Psoas muscle (tissue), 8 donors: ENCODE data around the gene TOX4. TPM values are rescaled to one million over a fixed set of nuclear protein-coding genes. Genes with fewer than 3 reads are reported as not detected.

Experiments
- ATAC-seq, 4 donors: fragments of 200-7000 bp; cut with Tn5 transposase; one replicate each; pipeline ENCODE4 v1.9.1; 2020; ENCODE audit warnings: moderate library complexity in 3 of 4, mild to moderate bottlenecking in 2 of 4
- DNase-seq, 2 donors: peaks; one replicate each; pipeline ENCODE4 v3.0.0-alpha.2; 2020
- H3K27ac ChIP-seq: fragments of 200-600 bp; one replicate; pipeline ENCODE4 v1.8.0; 2022
- H3K27me3 ChIP-seq, 3 donors: fragments of 200-600 bp in 1 of 3; one replicate each; pipeline versions ENCODE4 v1.6.1 to v1.8.0; 2013 to 2022; ENCODE audit warnings: low read length in 2 of 3, mild to moderate bottlenecking in 2 of 3, moderate library complexity in 1 of 3; ENCODE audit not compliant: insufficient read depth in 3 of 3
- H3K36me3 ChIP-seq, 2 donors: fragments of 200-600 bp in 1 of 2; one replicate each; pipeline versions ENCODE4 v1.6.1 to v1.8.0; 2013 to 2022; ENCODE audit warnings: low read depth in 1 of 2, mild to moderate bottlenecking in 1 of 2, moderate library complexity in 1 of 2; ENCODE audit not compliant: insufficient read depth in 1 of 2
- H3K4me1 ChIP-seq: fragments of 200-600 bp; one replicate; pipeline ENCODE4 v1.8.0; 2022
- H3K4me3 ChIP-seq: fragments of 200-600 bp; one replicate; pipeline ENCODE4 v1.8.0; 2022; ENCODE audit warnings: mild to moderate bottlenecking
- H3K9me3 ChIP-seq: fragments of 200-600 bp; one replicate; pipeline ENCODE4 v1.8.0; 2022
- WGBS, 3 donors: extraction: QIAGEN DNeasy Blood & Tissue Kit; methylation state at CpG; one replicate each; pipeline versions ENCODE4 v1.1.6 to v1.1.7; 2013; 5-methylcytosine and 5-hydroxymethylcytosine counted together
- intact Hi-C, 2 donors: fragments of 100-400 bp; cut with DNase I; formaldehyde crosslinking; loops; one replicate each; pipeline versions ENCODE4 v1.11.0 to v1.14.2; 2022
- polyA plus RNA-seq, 3 donors: library from polyadenylated mRNA; stranded (reverse); fragments of 200-250 nt; gene quantifications; one replicate each; pipeline ENCODE4 v1.2.3, GENCODE V29; 2013
- total RNA-seq, 4 donors: library from RNA; stranded (reverse); fragmentation: NEBNext Ultra II Directional in 2 of 4; extraction: Animal tissue kit (Norgen Biotek cat#: 25700) in 2 of 4; gene quantifications; one replicate each; pipeline versions ENCODE4 v1.2.1 to v1.2.4, GENCODE V29; 2021 to 2023
- TF ChIP-seq, protein P1 (sequence below): fragments of 200-600 bp; IDR thresholded peaks from one replicate; pipeline ENCODE4 v1.8.0; 2022; ENCODE audit warnings: antibody characterized with exemption
- donor health status: healthy with polysubstance abuse.
- donor health status: DM: no; HTN: no; CAD: no; lungs with moderate emphysema.
- donor health status: Bipolar disorder and iron deficiency.
- donor health status: healthy.
- donor health status: DM: yes; HTN: yes; CAD: no.
- donor health status: DM: no; HTN: no; CAD: no.
- donor health status: DM: no; HTN: no; CAD: no.
- donor health status: DM: yes; HTN: yes; CAD: no.

The TOX4 gene
- total and polyA plus RNA-seq, 7 donors = 37.0 to 146 (median 98.8) TPM

GRCh38 chr14:21534576-21534975 is 57.6 kb downstream of the TOX4 start:
- Histone ChIP-seq H3K36me3 (no peaks in the 10 kb centered on the region), H3K27me3 (peaks cover 4 to 52% (median 4%) of the 10 kb centered on the region in 3 donors), H3K4me3 (no peak overlapping the region), H3K27ac (no peak overlapping the region), H3K4me1 (no peaks in the 10 kb centered on the region), H3K9me3 (no peaks in the 10 kb centered on the region)
- intact Hi-C loops = no loop called here
- no peak for DNase-seq
- 57 to 67% (median 59%) methylated on average over 4 of the region's 4 CpGs for WGBS, 3 donors
- no peak for ATAC-seq
- TF ChIP-seq, protein P1, sequence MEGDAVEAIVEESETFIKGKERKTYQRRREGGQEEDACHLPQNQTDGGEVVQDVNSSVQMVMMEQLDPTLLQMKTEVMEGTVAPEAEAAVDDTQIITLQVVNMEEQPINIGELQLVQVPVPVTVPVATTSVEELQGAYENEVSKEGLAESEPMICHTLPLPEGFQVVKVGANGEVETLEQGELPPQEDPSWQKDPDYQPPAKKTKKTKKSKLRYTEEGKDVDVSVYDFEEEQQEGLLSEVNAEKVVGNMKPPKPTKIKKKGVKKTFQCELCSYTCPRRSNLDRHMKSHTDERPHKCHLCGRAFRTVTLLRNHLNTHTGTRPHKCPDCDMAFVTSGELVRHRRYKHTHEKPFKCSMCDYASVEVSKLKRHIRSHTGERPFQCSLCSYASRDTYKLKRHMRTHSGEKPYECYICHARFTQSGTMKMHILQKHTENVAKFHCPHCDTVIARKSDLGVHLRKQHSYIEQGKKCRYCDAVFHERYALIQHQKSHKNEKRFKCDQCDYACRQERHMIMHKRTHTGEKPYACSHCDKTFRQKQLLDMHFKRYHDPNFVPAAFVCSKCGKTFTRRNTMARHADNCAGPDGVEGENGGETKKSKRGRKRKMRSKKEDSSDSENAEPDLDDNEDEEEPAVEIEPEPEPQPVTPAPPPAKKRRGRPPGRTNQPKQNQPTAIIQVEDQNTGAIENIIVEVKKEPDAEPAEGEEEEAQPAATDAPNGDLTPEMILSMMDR = no peak

- 15 to 20% (median 19%) methylated on average over 6 of the region's 6 CpGs for WGBS, 3 donors
- no peak for DNase-seq
- TF ChIP-seq, protein P1 = no peak
- H3K9me3 ChIP-seq = no peaks in the 10 kb centered on the region
- no peaks in the 10 kb centered on the region for H3K4me1 ChIP-seq
- H3K36me3 ChIP-seq = no peaks in the 10 kb centered on the region
- H3K4me3 ChIP-seq = no peak overlapping the region
- intact Hi-C loops = no loop called here
- H3K27ac ChIP-seq = no peak overlapping the region
- no peak for ATAC-seq
- peaks cover 4 to 55% (median 4%) of the 10 kb centered on the region in 3 donors for H3K27me3 ChIP-seq
Observed at GRCh38 chr14:21535545-21536417, 58.8 kb downstream of the TOX4 start.

DNA sequence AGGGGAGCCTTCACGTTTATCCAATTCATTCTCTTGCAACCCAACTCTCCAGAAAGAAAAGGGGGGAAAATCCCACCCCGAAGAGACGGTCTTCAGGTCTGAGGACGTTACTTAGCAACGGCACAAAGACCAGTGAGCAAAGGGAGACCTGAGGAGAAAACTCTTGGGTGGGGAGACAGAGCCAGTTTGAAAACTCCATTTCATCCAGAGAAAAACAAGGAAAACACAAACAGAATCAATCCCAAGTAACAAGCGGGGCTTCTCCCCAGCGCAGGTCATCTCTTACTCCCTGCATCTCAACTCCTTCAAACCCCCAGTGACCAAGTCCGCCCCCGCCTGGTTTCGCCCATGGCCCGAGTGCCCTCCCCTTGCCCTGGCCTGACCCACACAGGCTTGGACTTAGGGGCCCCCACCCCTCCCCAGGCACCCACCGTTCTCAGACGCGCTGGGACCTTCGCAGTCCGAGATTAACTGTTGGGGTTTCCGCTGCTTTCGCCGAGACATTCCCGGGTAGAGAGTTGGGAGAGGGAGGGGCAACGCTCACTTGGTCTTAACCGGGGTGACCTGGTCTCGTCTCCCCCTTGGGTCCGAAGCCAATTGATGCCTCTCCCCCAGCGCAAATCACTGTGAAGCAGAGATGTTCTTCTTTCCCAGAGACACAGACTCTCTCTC is 59.6 kb downstream of the TOX4 start:
- Histone ChIP-seq H3K4me1 (no peaks in the 10 kb centered on the region), H3K27me3 (peaks cover 4 to 58% (median 4%) of the 10 kb centered on the region in 3 donors), H3K4me3 (peak overlapping the region; percentile 46), H3K36me3 (no peaks in the 10 kb centered on the region), H3K27ac (no peak overlapping the region), H3K9me3 (no peaks in the 10 kb centered on the region)
- ATAC-seq (no peak), DNase-seq (no peak)
- TF ChIP-seq, protein P1 = no peak
- WGBS, 3 donors = 1 to 3% (median 1%) methylated on average over 25 of the region's 25 CpGs
- intact Hi-C loops = no loop called here

- Histone ChIP-seq H3K9me3 (no peaks in the 10 kb centered on the region), H3K4me3 (peak overlapping the region; percentile 46), H3K36me3 (no peaks in the 10 kb centered on the region), H3K27ac (no peak overlapping the region), H3K4me1 (no peaks in the 10 kb centered on the region), H3K27me3 (peaks cover 4 to 62% (median 6%) of the 10 kb centered on the region in 3 donors)
- 13 to 15% (median 15%) methylated on average over 3 of the region's 3 CpGs for WGBS, 3 donors
- DNase-seq (no peak), ATAC-seq (no peak)
- TF ChIP-seq, protein P1 = no peak
- intact Hi-C loops = no loop called here
Observed at GRCh38 chr14:21537090-21537424, 60.1 kb downstream of the TOX4 start.
